ENCODE measurements around the gene RALGPS1. TPM values are rescaled to one million over a fixed set of nuclear protein-coding genes. Genes with fewer than 3 reads are reported as not detected.

The RALGPS1 gene
- total RNA-seq, 2 donors from 2014 or later: 9.3 to 12.6 TPM

DNA sequence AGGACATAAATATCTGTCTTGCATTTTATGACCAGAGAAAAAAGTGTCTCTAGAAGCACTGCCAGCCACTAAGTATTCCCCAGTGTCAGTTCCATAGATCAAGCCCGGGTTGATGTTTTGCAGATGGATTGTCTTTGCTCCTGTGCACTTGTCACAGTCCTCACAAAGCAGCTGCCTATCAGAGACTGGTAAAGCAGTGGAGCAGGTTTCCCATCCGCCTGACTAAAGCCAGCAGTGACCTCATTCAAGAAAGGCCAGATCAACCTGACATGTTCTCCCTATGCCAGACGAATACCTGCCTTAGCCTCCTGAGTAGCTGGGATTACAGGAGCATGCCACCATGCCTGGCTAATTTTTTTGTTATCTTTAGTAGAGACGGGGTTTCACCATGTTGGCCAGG lies 323.2 kb downstream of the RALGPS1 start:
- Mint-ChIP-seq H3K36me3 (ENCODE audit: low read depth) (peaks cover 2% of the 10 kb centered on the region), H3K27ac (no peak overlapping the region), H3K4me1 (peaks cover 3% of the 10 kb centered on the region), H3K4me3 (no peak overlapping the region), H3K27me3 (peaks cover 39% of the 10 kb centered on the region)
- no peak for DNase-seq
- H3K9me3 ChIP-seq (ENCODE audit: control insufficient read depth, low read length, poor library complexity, severe bottlenecking): no peaks in the 10 kb centered on the region
- no peak for ATAC-seq

DNA sequence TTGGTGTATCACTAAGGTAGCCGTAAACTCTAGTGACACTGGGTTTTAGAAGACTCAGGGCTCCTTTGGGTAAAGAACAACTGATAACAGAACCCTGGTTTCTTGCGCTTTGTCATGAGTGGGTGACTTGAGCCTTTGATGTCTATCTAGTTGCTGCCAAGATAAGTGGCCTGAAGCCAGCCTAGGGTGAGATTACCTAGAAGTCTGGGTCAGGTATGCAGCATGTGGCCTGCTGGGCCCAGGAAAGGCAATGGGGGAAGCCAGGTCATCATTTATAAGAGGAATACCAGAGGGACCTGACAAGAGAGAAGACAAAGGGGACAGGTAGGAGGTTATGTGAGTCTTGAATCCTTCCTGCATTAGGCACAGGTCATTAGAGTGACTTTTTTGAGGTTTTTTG lies 326.8 kb downstream of the RALGPS1 start:
- no peak for ATAC-seq
- H3K36me3 Mint-ChIP-seq (ENCODE audit: low read depth): no peaks in the 10 kb centered on the region
- no peak for DNase-seq
- peaks cover 18% of the 10 kb centered on the region for H3K27me3 Mint-ChIP-seq
- no peak overlapping the region for H3K4me3 Mint-ChIP-seq
- H3K4me1 Mint-ChIP-seq: peaks cover 16% of the 10 kb centered on the region
- no peak overlapping the region for H3K27ac Mint-ChIP-seq
- no peaks in the 10 kb centered on the region for H3K9me3 ChIP-seq (ENCODE audit: control insufficient read depth, low read length, poor library complexity, severe bottlenecking)

DNA sequence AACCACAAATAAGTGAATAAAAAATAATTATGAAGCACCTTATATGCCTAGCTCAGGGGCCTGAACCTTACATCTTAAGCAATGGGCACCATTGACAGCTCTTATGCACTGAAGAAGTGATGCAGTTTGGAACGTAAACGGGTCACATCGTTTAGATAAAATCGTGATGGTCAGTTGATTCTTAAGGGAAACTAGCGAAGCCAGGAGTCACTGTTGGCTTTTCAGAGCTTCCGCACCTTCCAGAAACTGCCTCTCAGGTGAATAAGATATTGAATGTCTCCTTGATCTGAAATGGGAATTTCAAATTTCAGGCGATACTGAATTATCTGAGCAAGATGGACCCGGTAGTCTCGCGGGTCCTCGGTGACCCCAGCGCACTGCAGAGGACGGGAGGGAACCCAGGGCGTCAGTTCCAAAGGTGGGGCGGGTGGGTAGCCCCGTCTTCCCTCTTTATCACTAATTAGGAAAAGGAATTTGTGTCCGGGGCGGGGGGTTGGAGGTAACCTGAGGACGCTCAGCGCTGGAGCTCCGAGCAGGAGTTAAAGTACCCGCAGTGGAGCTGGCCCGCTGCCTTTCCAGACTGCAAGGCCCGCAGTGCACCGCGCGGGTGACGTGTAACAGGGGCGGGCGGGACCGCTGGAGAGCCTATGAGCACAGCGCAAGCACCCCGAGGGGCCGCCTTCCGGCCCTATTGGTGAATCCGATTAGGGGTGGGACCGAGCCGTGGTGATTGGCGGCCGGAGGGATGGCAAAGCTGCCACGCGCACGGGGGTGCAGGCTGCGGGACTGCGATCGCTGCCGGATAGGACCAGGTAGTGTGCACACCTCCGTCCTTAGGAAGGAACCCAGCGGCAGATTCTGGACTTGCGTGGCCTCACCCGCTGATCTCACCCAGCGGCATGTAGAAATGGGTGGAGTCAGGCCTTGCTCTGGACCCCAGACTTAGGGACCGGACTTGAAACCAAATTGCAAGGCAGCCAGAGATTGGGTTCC lies 330.3 kb downstream of the RALGPS1 start:
- no peak overlapping the region for H3K27ac Mint-ChIP-seq
- H3K27me3 Mint-ChIP-seq: peaks cover 4% of the 10 kb centered on the region
- peaks cover 13% of the 10 kb centered on the region for H3K4me1 Mint-ChIP-seq
- ATAC-seq (peak; percentile 100), DNase-seq (peak; percentile 88 to 90 (median 90))
- H3K36me3 Mint-ChIP-seq (ENCODE audit: low read depth): no peaks in the 10 kb centered on the region
- peak overlapping the region; percentile 85 for H3K4me3 Mint-ChIP-seq
- H3K9me3 ChIP-seq (ENCODE audit: control insufficient read depth, low read length, poor library complexity, severe bottlenecking): no peaks in the 10 kb centered on the region

DNA sequence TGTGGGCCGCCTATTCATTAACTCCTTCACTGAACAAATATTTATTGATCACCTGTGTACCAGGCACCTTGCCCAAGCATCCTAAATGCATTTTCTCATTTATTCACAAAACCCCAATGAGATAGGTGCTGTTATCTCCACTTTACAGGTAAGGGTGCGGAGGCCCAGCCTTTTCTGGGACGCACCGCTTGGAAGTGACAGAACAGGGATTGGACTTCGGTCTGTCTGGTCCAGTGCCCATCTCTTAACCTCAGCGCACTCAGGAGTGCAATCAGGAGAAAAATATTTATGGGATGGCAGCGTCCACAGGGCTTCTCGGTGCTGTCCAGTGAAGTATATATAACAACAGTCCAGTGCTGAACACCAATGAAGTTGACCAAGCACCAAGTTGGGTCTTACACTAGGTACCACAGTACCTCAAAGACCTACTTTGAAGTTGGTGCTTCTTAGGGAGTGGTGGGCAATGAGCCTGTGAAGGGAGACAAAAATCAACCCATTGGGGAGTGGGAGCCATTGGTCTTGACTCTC lies 331.1 kb downstream of the RALGPS1 start:
- DNase-seq (no peak), ATAC-seq (no peak)
- Mint-ChIP-seq H3K36me3 (ENCODE audit: low read depth) (no peaks in the 10 kb centered on the region), H3K27me3 (peaks cover 12% of the 10 kb centered on the region), H3K4me1 (peaks cover 15% of the 10 kb centered on the region), H3K27ac (no peak overlapping the region), H3K4me3 (peak overlapping the region; percentile 85)
- H3K9me3 ChIP-seq (ENCODE audit: control insufficient read depth, low read length, poor library complexity, severe bottlenecking): no peaks in the 10 kb centered on the region

DNA sequence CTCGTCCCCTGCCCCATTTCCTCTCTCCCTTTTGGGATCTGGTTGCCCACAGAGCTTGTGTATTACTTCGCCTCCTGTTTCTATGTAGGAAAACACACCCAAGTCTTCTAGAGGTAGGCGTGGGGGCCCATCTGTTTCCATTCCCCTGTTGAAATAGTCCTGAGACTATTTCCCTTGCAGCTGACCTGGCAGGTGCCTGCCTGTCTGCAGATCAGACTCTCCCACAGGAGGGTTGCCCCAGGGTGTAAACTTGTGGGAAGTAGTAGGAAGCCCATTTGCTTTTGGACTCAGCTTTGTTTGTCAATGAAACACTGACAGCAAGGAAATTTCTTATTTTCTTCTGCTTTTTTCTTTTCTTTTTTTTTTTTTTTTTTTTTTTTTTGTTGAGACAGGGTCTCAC lies 333.7 kb downstream of the RALGPS1 start:
- Mint-ChIP-seq H3K36me3 (ENCODE audit: low read depth) (no peaks in the 10 kb centered on the region), H3K27me3 (peaks cover 27% of the 10 kb centered on the region), H3K4me3 (no peak overlapping the region), H3K27ac (peak overlapping the region; percentile 29), H3K4me1 (peaks cover 15% of the 10 kb centered on the region)
- DNase-seq (no peak), ATAC-seq (no peak)
- H3K9me3 ChIP-seq (ENCODE audit: control insufficient read depth, low read length, poor library complexity, severe bottlenecking): no peaks in the 10 kb centered on the region

DNA sequence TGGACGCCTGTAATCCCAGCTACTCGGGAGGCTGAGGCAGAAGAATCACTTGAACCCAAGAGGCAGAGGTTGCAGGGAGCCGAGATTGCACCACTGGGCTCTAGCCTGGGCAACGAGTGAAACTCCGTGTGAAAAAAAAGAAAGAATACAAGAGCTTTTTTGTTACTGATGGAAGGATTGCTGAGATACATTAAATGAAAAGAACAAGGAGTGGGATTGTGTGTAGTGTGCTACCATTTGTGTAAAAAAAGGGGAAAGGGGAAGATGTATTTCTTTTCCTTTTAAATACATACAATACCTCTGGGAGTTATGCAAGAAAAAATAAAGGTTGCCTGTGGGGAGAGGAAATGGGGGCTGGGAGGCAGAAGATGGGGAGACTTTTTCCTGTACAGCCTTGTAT lies 335.3 kb downstream of the RALGPS1 start:
- no peaks in the 10 kb centered on the region for H3K9me3 ChIP-seq (ENCODE audit: control insufficient read depth, low read length, poor library complexity, severe bottlenecking)
- Mint-ChIP-seq H3K27ac (no peak overlapping the region), H3K27me3 (peaks cover 41% of the 10 kb centered on the region), H3K4me3 (no peak overlapping the region), H3K36me3 (ENCODE audit: low read depth) (no peaks in the 10 kb centered on the region), H3K4me1 (peaks cover 15% of the 10 kb centered on the region)
- no peak for ATAC-seq
- no peak for DNase-seq

DNA sequence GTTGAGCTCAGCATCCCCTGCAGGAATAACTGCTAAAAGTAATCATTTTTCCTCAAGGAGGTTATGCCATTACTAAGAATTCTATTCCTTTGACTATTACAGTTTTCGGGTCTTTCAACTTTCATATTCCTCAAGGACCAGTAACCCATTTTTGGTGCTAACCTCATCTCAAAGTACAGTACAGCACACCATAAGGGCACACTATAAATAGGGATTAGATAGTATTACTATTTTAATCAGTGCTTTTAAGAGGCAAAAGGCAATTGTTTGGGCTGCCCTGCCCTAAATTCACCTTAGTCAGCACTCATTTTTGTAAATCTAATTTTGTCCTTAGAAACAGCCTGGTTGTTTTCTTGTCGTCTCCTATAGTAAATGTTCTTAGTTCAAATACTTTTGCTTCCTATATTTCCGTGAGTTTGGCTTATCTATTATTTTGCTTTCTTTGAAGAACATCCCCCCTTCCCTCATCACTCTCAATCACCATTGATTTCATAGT lies 336.4 kb downstream of the RALGPS1 start:
- DNase-seq (no peak), ATAC-seq (no peak)
- no peaks in the 10 kb centered on the region for H3K9me3 ChIP-seq (ENCODE audit: control insufficient read depth, low read length, poor library complexity, severe bottlenecking)
- Mint-ChIP-seq H3K36me3 (ENCODE audit: low read depth) (no peaks in the 10 kb centered on the region), H3K4me1 (peaks cover 10% of the 10 kb centered on the region), H3K27ac (no peak overlapping the region), H3K4me3 (no peak overlapping the region), H3K27me3 (peaks cover 45% of the 10 kb centered on the region)

DNA sequence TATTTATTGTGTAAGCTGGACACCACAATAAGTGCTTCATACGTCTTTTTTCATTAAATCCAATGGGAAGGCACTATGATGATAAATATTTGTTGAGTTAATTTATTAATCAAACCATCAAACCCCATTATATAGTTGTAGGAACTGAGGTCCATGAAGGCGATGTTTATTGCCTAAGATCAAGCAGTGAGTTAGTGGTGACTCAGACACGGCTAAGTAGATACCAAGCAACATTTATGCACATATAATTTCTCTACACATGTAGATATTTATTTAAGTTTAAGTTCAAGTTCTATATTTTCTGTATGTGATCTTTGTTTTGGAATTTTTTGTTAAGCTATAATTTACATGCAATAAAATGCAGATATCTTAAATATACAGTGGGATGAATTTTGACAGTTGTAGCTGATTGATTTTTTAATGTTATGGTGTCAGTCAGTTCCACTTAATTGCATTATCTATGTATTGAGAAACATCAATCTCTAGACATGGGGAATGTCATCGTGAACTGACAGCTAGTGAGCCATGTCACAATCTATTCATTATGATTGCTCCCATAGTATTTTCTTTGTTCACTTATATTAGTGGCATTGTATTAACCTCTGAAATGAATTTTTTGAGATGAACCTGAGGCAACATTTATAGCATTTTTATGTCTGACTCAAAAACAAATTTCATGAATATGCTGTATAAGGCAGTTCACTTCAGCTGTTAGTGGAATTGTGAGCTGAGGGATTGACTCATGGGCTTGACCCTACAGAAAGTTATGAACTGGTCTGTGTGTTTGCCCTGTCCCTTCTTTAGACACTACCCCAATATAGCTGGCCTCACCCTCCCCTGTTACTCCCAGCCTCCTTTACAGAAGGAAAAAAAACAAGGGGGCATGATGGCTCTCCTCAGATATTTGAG lies 338.1 kb downstream of the RALGPS1 start:
- H3K27me3 Mint-ChIP-seq: peaks cover 45% of the 10 kb centered on the region
- ATAC-seq (no peak), DNase-seq (no peak)
- no peak overlapping the region for H3K27ac Mint-ChIP-seq
- H3K4me1 Mint-ChIP-seq: peaks cover 8% of the 10 kb centered on the region
- no peak overlapping the region for H3K4me3 Mint-ChIP-seq
- no peaks in the 10 kb centered on the region for H3K9me3 ChIP-seq (ENCODE audit: control insufficient read depth, low read length, poor library complexity, severe bottlenecking)
- H3K36me3 Mint-ChIP-seq (ENCODE audit: low read depth): no peaks in the 10 kb centered on the region

DNA sequence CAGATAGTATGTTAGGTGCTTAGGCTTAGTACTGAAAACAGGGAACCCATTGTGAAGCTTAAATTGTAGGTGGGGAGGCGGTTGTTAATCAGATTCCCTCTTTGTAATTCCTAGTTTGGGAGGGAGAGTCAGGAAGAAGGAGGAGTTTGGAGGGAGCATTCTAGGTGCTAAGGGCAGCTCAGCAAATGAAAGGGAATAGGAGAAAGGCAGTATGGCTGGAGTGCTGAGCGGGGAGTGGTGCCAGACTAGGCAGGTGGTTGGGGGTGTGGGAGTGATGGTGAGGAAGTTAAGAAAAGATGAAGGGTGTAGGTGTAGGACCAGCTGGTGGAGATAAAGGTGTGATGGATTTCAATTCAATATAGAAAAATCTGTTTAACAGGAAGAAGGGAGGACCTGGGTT lies 338.9 kb downstream of the RALGPS1 start:
- Mint-ChIP-seq H3K36me3 (ENCODE audit: low read depth) (no peaks in the 10 kb centered on the region), H3K4me1 (peaks cover 8% of the 10 kb centered on the region), H3K27ac (no peak overlapping the region), H3K4me3 (no peak overlapping the region), H3K27me3 (peaks cover 45% of the 10 kb centered on the region)
- DNase-seq: no peak
- no peak for ATAC-seq
- no peaks in the 10 kb centered on the region for H3K9me3 ChIP-seq (ENCODE audit: control insufficient read depth, low read length, poor library complexity, severe bottlenecking)

DNA sequence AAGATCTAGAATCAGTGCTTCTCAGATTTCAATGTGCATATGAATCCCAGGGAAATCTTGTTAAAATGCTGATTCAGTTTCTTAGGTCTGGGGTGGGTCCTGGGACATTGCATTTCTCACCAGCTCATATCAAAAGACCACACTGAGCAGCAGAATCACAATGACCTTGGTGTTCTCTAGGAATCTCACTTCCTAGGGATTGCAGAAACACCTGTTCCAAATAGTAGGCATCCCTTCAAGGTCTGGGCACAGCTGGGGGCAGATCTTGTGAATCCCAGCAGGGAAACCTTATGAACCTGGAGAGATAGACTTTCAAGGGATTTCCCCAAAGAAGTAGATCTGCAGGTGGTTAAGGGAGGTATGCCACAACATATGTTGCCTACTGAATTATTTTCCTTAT lies 341.1 kb downstream of the RALGPS1 start:
- no peak for ATAC-seq
- H3K4me1 Mint-ChIP-seq: peaks cover 6% of the 10 kb centered on the region
- H3K27ac Mint-ChIP-seq: no peak overlapping the region

DNA sequence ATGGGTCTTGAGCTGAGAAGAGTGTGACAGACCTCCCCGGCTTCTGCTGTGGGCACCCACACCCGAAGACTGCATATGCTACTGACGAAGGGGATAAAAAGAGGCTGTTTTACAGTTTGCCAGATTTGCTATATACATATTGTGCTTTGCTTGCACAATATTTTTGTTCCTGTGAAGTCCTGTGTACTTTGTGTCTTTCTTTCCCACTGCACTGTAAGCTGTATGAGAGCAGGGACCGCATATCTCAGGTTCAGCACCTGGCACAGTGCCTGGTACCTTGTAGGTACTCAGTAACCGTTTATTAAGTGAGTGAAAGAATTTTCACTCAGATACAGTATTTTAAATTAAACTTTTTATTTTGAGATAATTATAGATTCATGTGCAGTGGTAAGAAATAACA lies 341.7 kb downstream of the RALGPS1 start:
- no peak overlapping the region for H3K27ac Mint-ChIP-seq
- peaks cover 6% of the 10 kb centered on the region for H3K4me1 Mint-ChIP-seq
- peaks cover 31% of the 10 kb centered on the region for H3K27me3 Mint-ChIP-seq
- H3K4me3 Mint-ChIP-seq: no peak overlapping the region
- DNase-seq (no peak), ATAC-seq (no peak)
- H3K36me3 Mint-ChIP-seq (ENCODE audit: low read depth): no peaks in the 10 kb centered on the region
- H3K9me3 ChIP-seq (ENCODE audit: control insufficient read depth, low read length, poor library complexity, severe bottlenecking): no peaks in the 10 kb centered on the region

More for the DNA sequence above, 341.1 kb downstream of the RALGPS1 start:
- Mint-ChIP-seq H3K27me3 (peaks cover 33% of the 10 kb centered on the region), H3K4me3 (no peak overlapping the region), H3K36me3 (ENCODE audit: low read depth) (no peaks in the 10 kb centered on the region)
- no peaks in the 10 kb centered on the region for H3K9me3 ChIP-seq (ENCODE audit: control insufficient read depth, low read length, poor library complexity, severe bottlenecking)
- DNase-seq: no peak

DNA sequence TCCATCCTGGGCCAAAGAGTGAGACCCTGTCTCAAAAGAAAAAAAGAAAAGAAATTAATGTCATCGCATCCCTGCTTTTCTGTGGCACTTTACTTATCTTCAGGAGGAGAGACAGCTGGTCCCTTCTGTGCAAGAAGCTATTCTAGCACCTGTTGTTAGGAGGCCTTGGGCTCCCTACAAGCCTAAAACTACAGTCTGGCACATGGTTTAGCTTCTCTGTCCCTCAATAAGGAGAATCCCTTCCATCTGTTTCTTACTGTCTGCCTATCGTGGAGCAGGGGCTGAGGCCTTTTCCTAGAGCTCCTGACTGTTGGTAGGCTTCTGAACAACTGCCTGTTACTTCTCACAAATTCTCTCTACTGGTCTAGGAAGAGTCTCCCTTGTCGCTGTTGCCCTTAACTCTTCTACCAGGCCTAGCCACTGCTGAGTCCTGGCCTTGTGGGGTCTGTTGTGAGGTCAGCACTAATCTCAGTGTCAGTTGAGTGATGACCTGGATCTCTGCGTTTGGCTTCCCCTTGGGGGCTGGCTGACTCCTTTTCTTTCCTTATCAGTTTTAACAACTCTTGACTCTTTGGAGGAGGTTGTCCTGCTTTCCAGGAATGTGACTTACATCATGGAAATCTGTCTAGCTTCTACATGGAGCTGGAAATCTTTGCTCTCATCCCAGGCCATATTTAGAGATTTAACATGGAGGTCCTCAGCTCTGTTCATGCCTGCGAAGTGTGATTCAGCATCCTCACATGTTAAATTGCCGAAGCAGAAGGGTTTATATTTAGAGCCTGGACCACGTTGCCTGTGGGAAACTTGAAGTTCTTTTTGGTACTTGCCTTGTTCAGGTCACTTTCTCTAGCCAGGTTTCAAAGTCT lies 344.3 kb downstream of the RALGPS1 start:
- no peaks in the 10 kb centered on the region for H3K36me3 Mint-ChIP-seq (ENCODE audit: low read depth)
- H3K4me3 Mint-ChIP-seq: no peak overlapping the region
- peaks cover 2% of the 10 kb centered on the region for H3K4me1 Mint-ChIP-seq

More for the DNA sequence above, 344.3 kb downstream of the RALGPS1 start:
- no peaks in the 10 kb centered on the region for H3K9me3 ChIP-seq (ENCODE audit: control insufficient read depth, low read length, poor library complexity, severe bottlenecking)
- ATAC-seq: no peak
- H3K27me3 Mint-ChIP-seq: peaks cover 12% of the 10 kb centered on the region
- DNase-seq: no peak
- no peak overlapping the region for H3K27ac Mint-ChIP-seq

All from T-helper 17 cell (primary cell).